HepG2 (cell line): Measurements from ENCODE around the gene BCL7A. TPM values are rescaled to one million over a fixed set of nuclear protein-coding genes. Genes with fewer than 3 reads are reported as not detected.
A peak's percentile ranks its signal among the peaks of the same experiment; 100 is the strongest.

Experiments used
- ATAC-seq: fragments of 200-7000 bp; cut with Tn5 transposase; 3 replicates; pipeline ENCODE4 v1.9.1; 2020; ENCODE audit warnings: mild to moderate bottlenecking, moderate library complexity
- BruUV-seq: library from RNA; stranded (reverse); fragments of 400-500 nt; replicated peaks from 2 replicates; lab custom pipeline; 2021; lab: Mats Ljungman, UMichigan
- CTCF ChIA-PET: fragments of 300-600 bp; formaldehyde crosslinking; extraction: SDS; loops from one replicate; lab custom pipeline; 2021; ENCODE audit warnings: low total read pairs, inconsistent platforms, low intra/inter-chr PET ratio; lab: Yijun Ruan, JAX
- POLR2A ChIA-PET: fragments of 350-600 bp; sonication (Branson Sonifier 250); formaldehyde crosslinking; loops from one replicate; lab custom pipeline; 2020; ENCODE audit warnings: antibody characterized with exemption, inconsistent platforms; lab: Yijun Ruan, JAX
- DNase-seq: peaks from one replicate; pipeline ENCODE4 v3.0.0-alpha.2; 2015; ENCODE audit warnings: low spot score
- FAIRE-seq: peaks from 3 replicates; lab custom pipeline; 2011; peaks lifted over from hg19 to GRCh38; lab: Jason Lieb, UNC
- H2AFZ ChIP-seq: one replicate; pipeline ENCODE4 v1.6.1; 2011; ENCODE audit warnings: low read length, inconsistent platforms
- H3K27ac ChIP-seq: fragments of 300-600 bp; 3 replicates; pipeline ENCODE4 v1.8.0; 2011; ENCODE audit warnings: mixed run types, mild to moderate bottlenecking, mixed read lengths, low read length, inconsistent platforms; ENCODE audit not compliant: insufficient read depth; ENCODE audit errors: extremely low read length
- H3K27me3 ChIP-seq, 2 experiments: fragments of 200-600 bp in 1 of 2; 2 replicates in 1 of 2; 3 replicates in 1 of 2; pipeline versions ENCODE4 v1.6.0 to v1.8.0; 2011; ENCODE audit warnings: low read length in 2 of 2, mild to moderate bottlenecking in 2 of 2, moderate library complexity in 2 of 2, inconsistent platforms in 1 of 2; ENCODE audit not compliant: insufficient read depth in 2 of 2, control insufficient read depth in 1 of 2
- H3K36me3 ChIP-seq, 2 experiments: fragments of 200-600 bp in 1 of 2; replicated peaks in 1 of 2; 2 replicates in 1 of 2; 3 replicates in 1 of 2; pipeline versions ENCODE4 v1.5.1 to v1.8.0; 2011; ENCODE audit warnings: low read length in 2 of 2, inconsistent platforms in 1 of 2; ENCODE audit not compliant: insufficient read depth in 2 of 2, control insufficient read depth in 1 of 2
- H3K4me1 ChIP-seq: 2 replicates; pipeline ENCODE4 v1.5.1; 2012; ENCODE audit warnings: low read length, inconsistent platforms; ENCODE audit not compliant: insufficient read depth
- H3K4me2 ChIP-seq: 2 replicates; pipeline ENCODE4 v1.6.0; 2011; ENCODE audit warnings: low read depth, low read length, inconsistent platforms
- H3K4me3 ChIP-seq, 3 experiments: fragments of 200-600 bp in 1 of 3; sonication (generic), shearing (Covaris generic) in 1 of 3; replicated peaks in 1 of 3; 2 replicates each; pipeline ENCODE4 v1.5.1; 2011 to 2016; ENCODE audit warnings: low read length in 3 of 3, inconsistent platforms in 2 of 3, low read depth in 2 of 3, mild to moderate bottlenecking in 2 of 3, control low read depth in 1 of 3, mixed read lengths in 1 of 3; ENCODE audit not compliant: insufficient read depth in 1 of 3
- H3K79me2 ChIP-seq: one replicate; pipeline ENCODE4 v1.6.1; 2011; ENCODE audit warnings: low read length, inconsistent platforms; ENCODE audit not compliant: insufficient read depth
- H3K9ac ChIP-seq: 2 replicates; pipeline ENCODE4 v1.6.0; 2011; ENCODE audit warnings: mild to moderate bottlenecking, low read depth, low read length, inconsistent platforms; ENCODE audit not compliant: insufficient read depth
- H3K9me3 ChIP-seq: 2 replicates; pipeline ENCODE4 v1.5.1; 2012; ENCODE audit warnings: mild to moderate bottlenecking, low read length
- H4K20me1 ChIP-seq: 2 replicates; pipeline ENCODE4 v1.6.0; 2011; ENCODE audit warnings: inconsistent platforms, mild to moderate bottlenecking, low read length, moderate library complexity; ENCODE audit not compliant: insufficient read depth
- CENPBD1 ChIP-seq: sonication (generic); formaldehyde crosslinking; IDR thresholded peaks from 2 replicates; pipeline ENCODE4 v1.8.0; 2022; ENCODE audit warnings: missing genetic modification reagents, low read depth, mild to moderate bottlenecking, borderline replicate concordance
- GMEB1 ChIP-seq: sonication (generic); formaldehyde crosslinking; IDR thresholded peaks from 2 replicates; pipeline ENCODE4 v1.5.1; 2020; ENCODE audit warnings: missing genetic modification reagents, mild to moderate bottlenecking, borderline replicate concordance
- MTA3 ChIP-seq: sonication (generic); formaldehyde crosslinking; IDR thresholded peaks from 2 replicates; pipeline ENCODE4 v1.4.0; 2020; ENCODE audit warnings: missing genetic modification reagents
- PRDM10 ChIP-seq: sonication (generic); formaldehyde crosslinking; IDR thresholded peaks from 2 replicates; pipeline ENCODE4 v1.4.0; 2020; ENCODE audit warnings: low read depth, missing genetic modification reagents
- TGIF2 ChIP-seq: IDR thresholded peaks from 2 replicates; pipeline ENCODE4 v1.6.1; 2016; ENCODE audit warnings: control low read depth, missing compliant biosample characterization
- ZNF10 ChIP-seq: sonication (generic); formaldehyde crosslinking; IDR thresholded peaks from 2 replicates; pipeline ENCODE4 v1.4.0; 2020; ENCODE audit warnings: mild to moderate bottlenecking, low read depth, missing genetic modification reagents, borderline replicate concordance
- ZNF382 ChIP-seq: sonication (generic); formaldehyde crosslinking; IDR thresholded peaks from 2 replicates; pipeline ENCODE4 v1.5.0; 2020; ENCODE audit warnings: missing genetic modification reagents, mild to moderate bottlenecking, borderline replicate concordance
- ZNF703 ChIP-seq: sonication (generic); formaldehyde crosslinking; IDR thresholded peaks from 2 replicates; pipeline ENCODE4 v1.5.1; 2020; ENCODE audit warnings: missing genetic modification reagents, mild to moderate bottlenecking, moderate library complexity, borderline replicate concordance
- WGBS: methylation state at CpG from one replicate; pipeline ENCODE4 v1.1.6; 2017; ENCODE audit warnings: low lambda C conversion rate; 5-methylcytosine and 5-hydroxymethylcytosine counted together
- in situ Hi-C: cut with HindIII; loops from 2 replicates; pipeline ENCODE4 v1.10.0; 2017; ENCODE audit warnings: low pct_unique_long_range_greater_than_20kb; ENCODE audit not compliant: extremely low pct_ligation_motif_present
- intact Hi-C: fragments of 100-400 bp; cut with micrococcal nuclease; formaldehyde crosslinking; loops from one replicate; pipeline ENCODE4 v1.10.0; 2022; ENCODE audit not compliant: unreplicated experiment
- polyA plus RNA-seq, 8 experiments: library from polyadenylated mRNA; depleted of rRNA in 3 of 8; stranded (reverse) in 7 of 8; unstranded in 1 of 8; fragments of >200 nt; fragmentation: Illumina TruSeq in 4 of 8; extraction: Trizol in 4 of 8; gene quantifications; 2 replicates each; pipeline versions ENCODE4 v1.2.1 to v1.2.3, GENCODE V29; 2011 to 2016; ENCODE audit warnings: low read depth in 4 of 8, missing spikeins in 1 of 8, mixed read lengths in 1 of 8; ENCODE audit not compliant: insufficient read depth in 1 of 8
- total RNA-seq, 5 experiments: library from RNA; depleted of rRNA; stranded (reverse); fragments of >200 nt; fragmentation: Illumina TruSeq; extraction: Trizol; gene quantifications; 2 replicates each; pipeline ENCODE4 v1.2.3, GENCODE V29; 2016; ENCODE audit warnings: low read depth in 1 of 5

Gene BCL7A
- total and polyA plus RNA-seq, 2 of the 13 experiments (the other 11 are each of a cell fraction or from before 2014, with no cell fraction given): 4.1 to 6.2 TPM

- peak; percentile 40 for DNase-seq
- no peak for TF ChIP-seq TGIF2
- TF ChIP-seq ZNF703 (CRISPR knock-in tag): no peak
- TF ChIP-seq ZNF382 (CRISPR knock-in tag): no peak
- TF ChIP-seq PRDM10 (CRISPR knock-in tag): no peak
- TF ChIP-seq GMEB1 (CRISPR knock-in tag): no peak
- TF ChIP-seq CENPBD1 (CRISPR knock-in tag): no peak
- TF ChIP-seq ZNF10: no peak
- no peak for TF ChIP-seq MTA3
- POLR2A ChIA-PET: no interaction called here
- peak overlapping the region; percentile 42 for H3K4me2 ChIP-seq
- intact Hi-C loops (no loop called here), in situ Hi-C loops (no loop called here)
- H3K9ac ChIP-seq: no peak overlapping the region
- H3K79me2 ChIP-seq: no peaks in the 10 kb centered on the region
- no peaks in the 10 kb centered on the region for H3K9me3 ChIP-seq
- H2AFZ ChIP-seq: no peak overlapping the region
- peak; percentile 50; the same call in 2 of the 3 replicates for ATAC-seq
- FAIRE-seq: no peak
- CTCF ChIA-PET: no interaction called here
- no TSS peak for BruUV-seq
- H4K20me1 ChIP-seq: no peaks in the 10 kb centered on the region
- H3K4me3 ChIP-seq: no peak overlapping the region; a peak in 2 of 6 replicates
- H3K27me3 ChIP-seq: peaks cover 0 to 4% of the 10 kb centered on the region in 2 experiments; a peak in 1 of 5 replicates
- H3K36me3 ChIP-seq: no peaks in the 10 kb centered on the region
- 8% methylated on average over 9 of the region's 9 CpGs for WGBS
- H3K4me1 ChIP-seq: peaks cover 40% of the 10 kb centered on the region
- H3K27ac ChIP-seq: no peak overlapping the region
Observed at GRCh38 chr12:121996050-121996944, 25.4 kb upstream of the BCL7A start.
